HepG2 (cell line): ENCODE measurements around the gene GAS2. TPM values are rescaled to one million over a fixed set of nuclear protein-coding genes. Genes with fewer than 3 reads are reported as not detected.

Source experiments
- CHD2 ChIP-seq: IDR thresholded peaks from 2 replicates; pipeline ENCODE4 v1.6.1; 2011; ENCODE audit warnings: low read depth, low read length, improper control_type of control experiment
- FOXO1 ChIP-seq: sonication (generic); formaldehyde crosslinking; IDR thresholded peaks from 2 replicates; pipeline ENCODE4 v1.4.0; 2020; ENCODE audit warnings: missing genetic modification reagents
- GLMP ChIP-seq: sonication (generic); formaldehyde crosslinking; IDR thresholded peaks from 2 replicates; pipeline ENCODE4 v1.9.0; 2021; ENCODE audit warnings: missing genetic modification reagents, mild to moderate bottlenecking, borderline replicate concordance
- GMEB2 ChIP-seq: IDR thresholded peaks from 2 replicates; pipeline ENCODE4 v1.6.1; 2016; ENCODE audit warnings: missing biosample characterization, missing genetic modification reagents, low read depth
- GRHL1 ChIP-seq: sonication (generic); formaldehyde crosslinking; conservative IDR thresholded peaks from 2 replicates; pipeline ENCODE4 v1.8.0; 2022; ENCODE audit warnings: missing genetic modification reagents
- ISL2 ChIP-seq: sonication (generic); formaldehyde crosslinking; IDR thresholded peaks from 2 replicates; pipeline ENCODE4 v1.5.0; 2020; ENCODE audit warnings: missing genetic modification reagents
- PCBP2 ChIP-seq: fragments of 200-400 bp; formaldehyde crosslinking; optimal IDR thresholded peaks from 2 replicates; pipeline ENCODE3; 2018; ENCODE audit warnings: low read length, low read depth; ENCODE audit not compliant: poor library complexity, severe bottlenecking
- RARA ChIP-seq: IDR thresholded peaks from 2 replicates; pipeline ENCODE4 v1.6.1; 2016; ENCODE audit warnings: missing genetic modification reagents, missing compliant biosample characterization
- RBM22 ChIP-seq: fragments of 200-400 bp; formaldehyde crosslinking; optimal IDR thresholded peaks from 2 replicates; pipeline ENCODE3; 2017; ENCODE audit warnings: mild to moderate bottlenecking, low read length, moderate library complexity
- TCF12 ChIP-seq, 2 experiments: fragments of 450-650 bp in 1 of 2; sonication (generic) in 1 of 2; formaldehyde crosslinking in 1 of 2; IDR thresholded peaks; 2 replicates each; pipeline versions ENCODE4 v1.6.1 to v1.8.0; 2017 to 2022; ENCODE audit warnings: antibody characterized with exemption in 1 of 2, mild to moderate bottlenecking in 1 of 2, missing genetic modification reagents in 1 of 2, moderate library complexity in 1 of 2
- THAP9 ChIP-seq: sonication (generic); formaldehyde crosslinking; IDR thresholded peaks from 2 replicates; pipeline ENCODE4; 2020; ENCODE audit warnings: missing genetic modification reagents, mild to moderate bottlenecking, borderline replicate concordance
- ZHX1 ChIP-seq: sonication (generic); formaldehyde crosslinking; IDR thresholded peaks from 2 replicates; pipeline ENCODE4 v1.8.1; 2022; ENCODE audit warnings: low read depth, mild to moderate bottlenecking, missing genetic modification reagents
- ZNF503 ChIP-seq: sonication (generic); formaldehyde crosslinking; IDR thresholded peaks from 2 replicates; pipeline ENCODE4 v1.4.0; 2020; ENCODE audit warnings: missing genetic modification reagents
- ZNF629 ChIP-seq: sonication (generic); formaldehyde crosslinking; conservative IDR thresholded peaks from 2 replicates; pipeline ENCODE4 v1.5.0; 2020; ENCODE audit warnings: missing genetic modification reagents
- ZSCAN12 ChIP-seq: sonication (generic); formaldehyde crosslinking; IDR thresholded peaks from 2 replicates; pipeline ENCODE4 v1.9.0; 2021; ENCODE audit warnings: mild to moderate bottlenecking, missing genetic modification reagents
- polyA plus RNA-seq, 8 experiments: library from polyadenylated mRNA; depleted of rRNA in 3 of 8; stranded (reverse) in 7 of 8; unstranded in 1 of 8; fragments of >200 nt; fragmentation: Illumina TruSeq in 4 of 8; extraction: Trizol in 4 of 8; gene quantifications; 2 replicates each; pipeline versions ENCODE4 v1.2.1 to v1.2.3, GENCODE V29; 2011 to 2016; ENCODE audit warnings: low read depth in 4 of 8, missing spikeins in 1 of 8, mixed read lengths in 1 of 8; ENCODE audit not compliant: insufficient read depth in 1 of 8
- total RNA-seq, 5 experiments: library from RNA; depleted of rRNA; stranded (reverse); fragments of >200 nt; fragmentation: Illumina TruSeq; extraction: Trizol; gene quantifications; 2 replicates each; pipeline ENCODE4 v1.2.3, GENCODE V29; 2016; ENCODE audit warnings: low read depth in 1 of 5

GAS2 gene
- total and polyA plus RNA-seq, 2 of the 13 experiments (the other 11 are each of a cell fraction or from before 2014, with no cell fraction given), result 26.0 to 85.1 TPM

GRCh38 chr11:22829231-22830081 lies 163.0 kb downstream of the GAS2 start, which contains the start of gene SVIP (continued):
- TF ChIP-seq ZHX1 (CRISPR knock-in tag) (no peak), ZNF503 (CRISPR knock-in tag) (no peak), PCBP2 (no peak), GMEB2 (no peak), ISL2 (CRISPR knock-in tag) (peak; percentile 38; the same call in 1 of the 2 replicates), GRHL1 (no peak), CHD2 (peak; percentile 94), THAP9 (CRISPR knock-in tag) (peak; percentile 60; the same call in 1 of the 2 replicates), GLMP (CRISPR knock-in tag) (no peak), RBM22 (peak; percentile 78), FOXO1 (CRISPR knock-in tag) (no peak; the same call in 1 of the 2 replicates), ZSCAN12 (CRISPR knock-in tag) (no peak), TCF12 (IDR thresholded peaks at IDR 0.05) (no peak), TCF12 (CRISPR knock-in tag; IDR thresholded peaks at IDR 0.05) (no peak), ZNF629 (CRISPR knock-in tag) (no peak), RARA (CRISPR knock-in tag) (peak; percentile 29; the same call in 1 of the 2 replicates)
